Stimulated activated CD4-positive, alpha-beta T cell treated with anti-CD3 and anti-CD28 coated beads, Interleukin-15, amount 100 ng/mL, for 24 hours (primary cell): Measurements from ENCODE around the gene METTL27.
"Not testable (repeated sequence)": the region's sequence is repeated elsewhere in the genome, so short reads cannot be mapped to it uniquely, and the experiment has no call there.

Source experiments
- DNase-seq: peaks from one replicate; pipeline ENCODE4 v3.0.0-alpha.2; 2020

The METTL27 gene

GRCh38 chr7:73842067-73842976 is at the start of gene METTL27:
METTL27 (minus strand) TSS chr7:73842516; CDS start chr7:73842140, 376 bp downstream.
- peak; percentile 94 for DNase-seq

GRCh38 chr7:73891178-73891885 is 49.0 kb upstream of the METTL27 start:
- no peak for DNase-seq

- no peak for DNase-seq
Observed at GRCh38 chr7:73890555-73891147, 48.3 kb upstream of the METTL27 start.

GRCh38 chr7:73888959-73889358 is 46.6 kb upstream of the METTL27 start:
- DNase-seq, result no peak

GRCh38 chr7:73887762-73888161 is 45.4 kb upstream of the METTL27 start:
- no peak for DNase-seq

- no peak for DNase-seq
Observed at GRCh38 chr7:73885975-73886798, 43.9 kb upstream of the METTL27 start.

- no peak for DNase-seq
Observed at GRCh38 chr7:73885433-73885974, 43.2 kb upstream of the METTL27 start.

- DNase-seq, result not testable (repeated sequence)
Observed at GRCh38 chr7:73884867-73885422, 42.6 kb upstream of the METTL27 start.

GRCh38 chr7:73882047-73882402 is 39.7 kb upstream of the METTL27 start:
- no peak for DNase-seq

- DNase-seq, result no peak
Observed at GRCh38 chr7:73881352-73882046, 39.2 kb upstream of the METTL27 start.

GRCh38 chr7:73880755-73881328 is 38.5 kb upstream of the METTL27 start:
- DNase-seq, result no peak

GRCh38 chr7:73879977-73880681 is 37.8 kb upstream of the METTL27 start:
- no peak for DNase-seq

GRCh38 chr7:73876973-73877372 is 34.7 kb upstream of the METTL27 start:
- no peak for DNase-seq

- DNase-seq, result no peak
Observed at GRCh38 chr7:73876361-73876760, 34.0 kb upstream of the METTL27 start.

GRCh38 chr7:73872056-73872908 is 30.0 kb upstream of the METTL27 start:
- no peak for DNase-seq

GRCh38 chr7:73871163-73872011 is 29.1 kb upstream of the METTL27 start:
- DNase-seq, result no peak

- no peak for DNase-seq
Observed at GRCh38 chr7:73870041-73870492, 27.8 kb upstream of the METTL27 start.
